IPS-20b (cell line): ENCODE measurements around the gene NDFIP1.

Experiments
- H3K27ac ChIP-seq: one replicate; pipeline ENCODE4 v1.5.1; 2013; ENCODE audit warnings: low read length
- H3K27me3 ChIP-seq: 2 replicates; pipeline ENCODE4 v1.6.1; 2013; ENCODE audit warnings: mild to moderate bottlenecking, low read length, inconsistent platforms; ENCODE audit not compliant: insufficient read depth
- H3K36me3 ChIP-seq: 2 replicates; pipeline ENCODE4 v1.6.1; 2013; ENCODE audit warnings: low read depth, mild to moderate bottlenecking, inconsistent platforms, low read length, moderate library complexity; ENCODE audit not compliant: insufficient read depth
- H3K4me1 ChIP-seq: 2 replicates; pipeline ENCODE4 v1.6.1; 2013; ENCODE audit warnings: mild to moderate bottlenecking, control low read depth, inconsistent platforms, low read length, moderate library complexity; ENCODE audit not compliant: insufficient read depth
- H3K4me3 ChIP-seq: 2 replicates; pipeline ENCODE4 v1.5.1; 2013; ENCODE audit warnings: mild to moderate bottlenecking, low read length, inconsistent platforms
- H3K9ac ChIP-seq: 2 replicates; pipeline ENCODE4 v1.6.1; 2013; ENCODE audit warnings: low read depth, mild to moderate bottlenecking, inconsistent platforms, low read length, moderate library complexity
- H3K9me3 ChIP-seq: 2 replicates; pipeline ENCODE4 v1.6.1; 2013; ENCODE audit warnings: mild to moderate bottlenecking, low read depth, low read length, inconsistent platforms; ENCODE audit not compliant: insufficient read depth

Gene NDFIP1

GRCh38 chr5:142109331-142110045 is 909 bp downstream of the NDFIP1 start:
- no peak overlapping the region for H3K27ac ChIP-seq
- no peaks in the 10 kb centered on the region for H3K36me3 ChIP-seq
- no peaks in the 10 kb centered on the region for H3K9me3 ChIP-seq
- H3K27me3 ChIP-seq: peaks cover 36% of the 10 kb centered on the region
- H3K4me1 ChIP-seq: peaks cover 5% of the 10 kb centered on the region; the same call in 1 of the 2 replicates
- H3K9ac ChIP-seq: peak overlapping the region; percentile 77; the same call in 1 of the 2 replicates
- H3K4me3 ChIP-seq: peak overlapping the region; percentile 81

- no peaks in the 10 kb centered on the region for H3K9me3 ChIP-seq
- no peak overlapping the region for H3K27ac ChIP-seq
- H3K36me3 ChIP-seq: no peaks in the 10 kb centered on the region
- peaks cover 36% of the 10 kb centered on the region for H3K27me3 ChIP-seq
- H3K9ac ChIP-seq: peak overlapping the region; percentile 77; the same call in 1 of the 2 replicates
- peak overlapping the region; percentile 81 for H3K4me3 ChIP-seq
- H3K4me1 ChIP-seq: peaks cover 5% of the 10 kb centered on the region; the same call in 1 of the 2 replicates
These were observed 1.5 kb downstream of the NDFIP1 start for GRCh38 chr5:142110046-142110531.

GRCh38 chr5:142110988-142111687 is 2.6 kb downstream of the NDFIP1 start:
- H3K4me3 ChIP-seq: no peak overlapping the region
- no peak overlapping the region for H3K9ac ChIP-seq

GRCh38 chr5:142114687-142115086 is 6.1 kb downstream of the NDFIP1 start:
- Histone ChIP-seq H3K27ac (no peak overlapping the region), H3K4me3 (no peak overlapping the region), H3K9ac (no peak overlapping the region), H3K9me3 (no peaks in the 10 kb centered on the region), H3K36me3 (no peaks in the 10 kb centered on the region), H3K4me1 (peaks cover 5% of the 10 kb centered on the region; the same call in 1 of the 2 replicates), H3K27me3 (peaks cover 14% of the 10 kb centered on the region)

More at GRCh38 chr5:142110988-142111687, 2.6 kb downstream of the NDFIP1 start:
- Histone ChIP-seq H3K27ac (no peak overlapping the region), H3K27me3 (peaks cover 32% of the 10 kb centered on the region), H3K36me3 (no peaks in the 10 kb centered on the region), H3K9me3 (no peaks in the 10 kb centered on the region), H3K4me1 (peaks cover 5% of the 10 kb centered on the region; the same call in 1 of the 2 replicates)

GRCh38 chr5:142115937-142116614 is 7.5 kb downstream of the NDFIP1 start:
- Histone ChIP-seq H3K9me3 (no peaks in the 10 kb centered on the region), H3K4me3 (no peak overlapping the region), H3K9ac (no peak overlapping the region), H3K36me3 (no peaks in the 10 kb centered on the region), H3K27ac (no peak overlapping the region), H3K27me3 (no peaks in the 10 kb centered on the region), H3K4me1 (no peaks in the 10 kb centered on the region)

GRCh38 chr5:142117579-142118151 is 9.1 kb downstream of the NDFIP1 start:
- Histone ChIP-seq H3K9ac (no peak overlapping the region), H3K4me3 (no peak overlapping the region), H3K36me3 (0 out of 2 replicates have a peak, but pooled peaks cover 5% of the 10 kb centered on the region), H3K27ac (no peak overlapping the region), H3K4me1 (no peaks in the 10 kb centered on the region), H3K27me3 (no peaks in the 10 kb centered on the region), H3K9me3 (no peaks in the 10 kb centered on the region)

- no peak overlapping the region for H3K9ac ChIP-seq
- no peaks in the 10 kb centered on the region for H3K4me1 ChIP-seq
- H3K27ac ChIP-seq: no peak overlapping the region
- no peaks in the 10 kb centered on the region for H3K27me3 ChIP-seq
- H3K9me3 ChIP-seq: no peaks in the 10 kb centered on the region
- 0 out of 2 replicates have a peak, but pooled peaks cover 5% of the 10 kb centered on the region for H3K36me3 ChIP-seq
- no peak overlapping the region for H3K4me3 ChIP-seq
These were observed 9.6 kb downstream of the NDFIP1 start for GRCh38 chr5:142118155-142118686.

GRCh38 chr5:142119051-142119625 is 10.6 kb downstream of the NDFIP1 start:
- no peak overlapping the region for H3K27ac ChIP-seq
- H3K36me3 ChIP-seq: 0 out of 2 replicates have a peak, but pooled peaks cover 5% of the 10 kb centered on the region
- no peaks in the 10 kb centered on the region for H3K4me1 ChIP-seq
- no peak overlapping the region for H3K9ac ChIP-seq
- H3K4me3 ChIP-seq: no peak overlapping the region
- H3K9me3 ChIP-seq: no peaks in the 10 kb centered on the region
- H3K27me3 ChIP-seq: no peaks in the 10 kb centered on the region

- Histone ChIP-seq H3K9ac (no peak overlapping the region), H3K27ac (no peak overlapping the region), H3K4me3 (no peak overlapping the region), H3K27me3 (no peaks in the 10 kb centered on the region), H3K4me1 (no peaks in the 10 kb centered on the region), H3K9me3 (no peaks in the 10 kb centered on the region), H3K36me3 (0 out of 2 replicates have a peak, but pooled peaks cover 5% of the 10 kb centered on the region)
These were observed 11.8 kb downstream of the NDFIP1 start for GRCh38 chr5:142120247-142120935.

- H3K36me3 ChIP-seq: 0 out of 2 replicates have a peak, but pooled peaks cover 5% of the 10 kb centered on the region
- no peaks in the 10 kb centered on the region for H3K9me3 ChIP-seq
- H3K27me3 ChIP-seq: no peaks in the 10 kb centered on the region
- H3K9ac ChIP-seq: no peak overlapping the region
- no peak overlapping the region for H3K27ac ChIP-seq
- no peaks in the 10 kb centered on the region for H3K4me1 ChIP-seq
- no peak overlapping the region for H3K4me3 ChIP-seq
These were observed 13.5 kb downstream of the NDFIP1 start for GRCh38 chr5:142122121-142122520.
